Measurements from ENCODE around the gene GPR158.

GPR158 gene

DNA sequence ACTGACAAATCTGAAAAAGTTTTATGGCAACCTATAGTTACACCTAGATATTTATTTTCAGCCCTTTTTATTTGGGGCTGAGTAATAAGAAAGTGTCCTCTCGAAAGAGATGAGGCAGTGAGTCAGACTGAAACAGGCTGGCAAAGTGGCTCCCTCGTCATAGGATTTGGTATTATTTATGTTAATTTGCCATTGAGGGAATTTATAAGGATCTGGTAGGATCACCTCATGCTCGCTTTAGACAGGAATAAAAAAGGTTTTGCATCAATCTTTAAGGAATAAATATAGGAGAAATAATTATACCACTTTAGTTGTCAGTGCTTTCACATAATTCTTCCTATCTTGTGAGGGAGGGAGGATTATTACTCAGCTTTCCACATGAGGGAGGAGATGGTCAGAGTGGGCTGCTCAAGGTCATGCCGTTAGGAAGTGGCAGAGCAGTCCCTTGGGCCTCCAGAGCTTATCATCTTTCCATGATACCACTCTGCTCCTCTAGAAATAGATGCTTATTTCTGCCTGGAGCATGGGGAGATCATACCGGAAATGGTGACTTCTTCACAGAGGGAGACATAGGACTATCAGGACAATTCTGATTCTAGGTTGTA lies 356.8 kb downstream of the GPR158 start:
- no peaks in the 10 kb centered on the region for H3K36me3 ChIP-seq (ENCODE audit: control insufficient read depth in 4 of 4, insufficient read depth in 4 of 4, low read length in 3 of 4)
- H3K27me3 ChIP-seq (replicated peaks in 2 of 5; ENCODE audit: control insufficient read depth in 4 of 5, insufficient read depth in 5 of 5, low read length in 4 of 5), result no peaks in the 10 kb centered on the region
- ChIA-PET POLR2A (no interaction called here), CTCF (no interaction called here)
- no peaks in the 10 kb centered on the region for H3K9me3 ChIP-seq (ENCODE audit: control extremely low read depth in 1 of 5, control insufficient read depth in 4 of 5, insufficient read depth in 2 of 5, low read depth in 1 of 5, low read length in 4 of 5)
- H3K27ac ChIP-seq (ENCODE audit: insufficient read depth in 1 of 2, low read depth in 1 of 2, low read length in 2 of 2, poor library complexity in 1 of 2, severe bottlenecking in 2 of 2), result no peak overlapping the region
- H3K4me3 ChIP-seq (ENCODE audit: control insufficient read depth in 1 of 7, extremely low read depth in 1 of 7, insufficient read depth in 4 of 7, low read depth in 2 of 7, low read length in 6 of 7), result no peak overlapping the region
- H3K4me1 ChIP-seq (ENCODE audit: control extremely low read depth in 1 of 4, control insufficient read depth in 4 of 4, insufficient read depth in 4 of 4, low read length in 3 of 4), result no peaks in the 10 kb centered on the region
- 90% methylated on average over 2 of the region's 5 CpGs for WGBS (ENCODE audit: insufficient coverage)
- no peak for DNase-seq

DNA sequence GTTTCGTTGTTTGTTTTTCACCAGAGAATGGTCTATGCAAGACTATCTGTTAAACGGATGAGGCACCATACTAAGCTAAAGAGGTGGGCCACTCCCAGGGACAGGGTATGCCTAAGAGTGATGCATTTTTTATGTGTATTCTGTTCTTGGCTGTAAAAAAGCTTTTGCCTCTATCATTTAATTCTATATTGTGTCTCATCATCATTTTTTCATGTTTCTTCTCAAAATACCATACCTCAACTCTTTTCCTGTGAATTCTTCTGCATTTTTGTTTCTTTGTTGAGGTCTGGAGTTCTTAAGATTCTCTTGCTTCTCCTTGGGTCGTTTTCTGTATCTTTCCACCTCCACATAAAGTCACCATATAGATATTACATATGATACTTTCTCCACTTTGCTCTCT lies 357.4 kb downstream of the GPR158 start:
- ChIA-PET POLR2A (no interaction called here), CTCF (no interaction called here)
- Histone ChIP-seq H3K27ac (ENCODE audit: insufficient read depth in 1 of 2, low read depth in 1 of 2, low read length in 2 of 2, poor library complexity in 1 of 2, severe bottlenecking in 2 of 2) (no peak overlapping the region), H3K36me3 (ENCODE audit: control insufficient read depth in 4 of 4, insufficient read depth in 4 of 4, low read length in 3 of 4) (no peaks in the 10 kb centered on the region), H3K4me3 (ENCODE audit: control insufficient read depth in 1 of 7, extremely low read depth in 1 of 7, insufficient read depth in 4 of 7, low read depth in 2 of 7, low read length in 6 of 7) (no peak overlapping the region), H3K9me3 (ENCODE audit: control extremely low read depth in 1 of 5, control insufficient read depth in 4 of 5, insufficient read depth in 2 of 5, low read depth in 1 of 5, low read length in 4 of 5) (no peaks in the 10 kb centered on the region), H3K27me3 (replicated peaks in 2 of 5; ENCODE audit: control insufficient read depth in 4 of 5, insufficient read depth in 5 of 5, low read length in 4 of 5) (no peaks in the 10 kb centered on the region), H3K4me1 (ENCODE audit: control extremely low read depth in 1 of 4, control insufficient read depth in 4 of 4, insufficient read depth in 4 of 4, low read length in 3 of 4) (no peaks in the 10 kb centered on the region)
- 74% methylated on average over 3 of the region's 3 CpGs for WGBS (ENCODE audit: insufficient coverage)
- no peak for DNase-seq

DNA sequence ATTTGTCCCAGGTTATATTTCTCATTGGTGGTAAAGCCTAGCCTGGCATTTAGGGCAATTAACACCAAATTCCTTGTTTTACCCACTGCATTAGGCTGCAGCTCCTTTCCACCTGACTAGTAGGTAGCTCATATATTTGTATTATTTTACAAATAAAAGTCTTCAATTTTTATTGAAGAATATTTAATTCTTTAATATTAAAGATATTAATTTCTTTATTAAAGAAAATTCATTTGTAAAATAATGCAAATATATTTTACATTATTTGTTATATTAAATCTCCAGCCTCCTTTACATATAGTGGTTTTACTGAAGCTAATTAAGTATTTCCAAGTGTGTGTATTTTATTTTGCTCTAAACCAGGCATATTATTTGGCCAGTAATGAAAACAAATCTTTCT lies 361.2 kb downstream of the GPR158 start:
- ChIA-PET POLR2A (no interaction called here), CTCF (no interaction called here)
- Histone ChIP-seq H3K4me3 (ENCODE audit: control insufficient read depth in 1 of 7, extremely low read depth in 1 of 7, insufficient read depth in 4 of 7, low read depth in 2 of 7, low read length in 6 of 7) (no peak overlapping the region), H3K27me3 (replicated peaks in 2 of 5; ENCODE audit: control insufficient read depth in 4 of 5, insufficient read depth in 5 of 5, low read length in 4 of 5) (no peaks in the 10 kb centered on the region), H3K36me3 (ENCODE audit: control insufficient read depth in 4 of 4, insufficient read depth in 4 of 4, low read length in 3 of 4) (no peaks in the 10 kb centered on the region), H3K27ac (ENCODE audit: insufficient read depth in 1 of 2, low read depth in 1 of 2, low read length in 2 of 2, poor library complexity in 1 of 2, severe bottlenecking in 2 of 2) (no peak overlapping the region), H3K4me1 (ENCODE audit: control extremely low read depth in 1 of 4, control insufficient read depth in 4 of 4, insufficient read depth in 4 of 4, low read length in 3 of 4) (no peaks in the 10 kb centered on the region), H3K9me3 (ENCODE audit: control extremely low read depth in 1 of 5, control insufficient read depth in 4 of 5, insufficient read depth in 2 of 5, low read depth in 1 of 5, low read length in 4 of 5) (no peaks in the 10 kb centered on the region)
- no peak for DNase-seq

DNA sequence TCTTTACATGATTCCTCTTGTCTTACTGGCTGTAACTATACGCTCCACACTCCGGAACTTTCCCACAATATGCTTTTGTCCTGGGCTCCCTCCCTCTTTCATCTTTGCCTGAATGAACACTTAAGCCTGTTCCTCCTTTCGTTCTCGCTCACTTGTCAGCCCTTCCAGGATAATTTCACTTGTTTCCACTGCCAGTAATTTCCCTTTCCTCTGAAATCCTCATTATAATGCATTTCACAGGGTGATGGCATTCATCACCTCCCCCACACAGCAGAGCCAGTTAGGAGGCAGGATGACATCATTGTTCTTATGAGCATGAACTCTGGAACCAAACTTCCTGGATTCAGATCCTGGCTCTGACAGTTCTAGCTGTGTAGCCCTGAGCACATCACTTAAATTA lies 372.6 kb downstream of the GPR158 start:
- no peak overlapping the region for H3K4me3 ChIP-seq (ENCODE audit: control insufficient read depth in 1 of 7, extremely low read depth in 1 of 7, insufficient read depth in 4 of 7, low read depth in 2 of 7, low read length in 6 of 7)
- no peaks in the 10 kb centered on the region for H3K9me3 ChIP-seq (ENCODE audit: control extremely low read depth in 1 of 5, control insufficient read depth in 4 of 5, insufficient read depth in 2 of 5, low read depth in 1 of 5, low read length in 4 of 5)
- POLR2A ChIA-PET, result no interaction called here
- H3K4me1 ChIP-seq (ENCODE audit: control extremely low read depth in 1 of 4, control insufficient read depth in 4 of 4, insufficient read depth in 4 of 4, low read length in 3 of 4), result no peaks in the 10 kb centered on the region
- no peak for DNase-seq
- whole genome bisulfite sequencing (ENCODE audit: insufficient coverage), result 56% methylated on average over 4 of the region's 4 CpGs
- no peaks in the 10 kb centered on the region for H3K36me3 ChIP-seq (ENCODE audit: control insufficient read depth in 4 of 4, insufficient read depth in 4 of 4, low read length in 3 of 4)
- CTCF ChIA-PET, result no interaction called here
- H3K27ac ChIP-seq (ENCODE audit: insufficient read depth in 1 of 2, low read depth in 1 of 2, low read length in 2 of 2, poor library complexity in 1 of 2, severe bottlenecking in 2 of 2), result no peak overlapping the region
- no peaks in the 10 kb centered on the region for H3K27me3 ChIP-seq (replicated peaks in 2 of 5; ENCODE audit: control insufficient read depth in 4 of 5, insufficient read depth in 5 of 5, low read length in 4 of 5)

DNA sequence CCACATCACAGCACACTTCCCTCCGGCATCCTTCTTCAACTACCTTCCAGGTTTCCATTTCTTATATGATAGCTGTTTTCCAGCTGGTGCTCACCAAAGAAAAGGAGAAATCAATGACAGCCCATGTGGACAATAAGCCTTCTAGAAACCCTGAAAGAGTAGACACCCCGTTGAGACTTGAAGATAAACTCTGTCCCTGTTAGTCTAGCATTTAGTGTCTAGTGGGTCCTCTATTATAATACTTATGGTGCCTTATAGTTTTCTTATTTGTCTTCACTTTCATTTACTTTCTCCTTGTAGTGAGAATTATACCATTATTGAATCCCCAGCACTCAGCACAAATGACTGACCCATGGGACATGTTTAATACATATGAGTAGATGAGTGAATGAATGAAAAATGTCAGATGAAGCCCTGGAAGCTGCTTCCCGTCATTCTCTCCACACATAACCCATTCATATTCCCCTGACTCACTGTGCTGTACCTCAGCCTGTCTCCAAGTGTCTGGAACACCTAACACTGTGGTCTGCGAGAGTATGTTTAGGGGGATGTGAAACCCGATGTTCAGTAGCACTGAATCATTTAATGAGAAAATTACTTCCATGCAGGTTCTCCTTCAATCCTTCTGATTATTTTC lies 377.6 kb downstream of the GPR158 start:
- ChIA-PET CTCF (no interaction called here), POLR2A (no interaction called here)
- DNase-seq, result no peak
- 94% methylated on average over 3 of the region's 5 CpGs for WGBS (ENCODE audit: insufficient coverage)
- no peaks in the 10 kb centered on the region for H3K36me3 ChIP-seq (ENCODE audit: control insufficient read depth in 4 of 4, insufficient read depth in 4 of 4, low read length in 3 of 4)
- H3K27ac ChIP-seq (ENCODE audit: insufficient read depth in 1 of 2, low read depth in 1 of 2, low read length in 2 of 2, poor library complexity in 1 of 2, severe bottlenecking in 2 of 2), result no peak overlapping the region
- no peaks in the 10 kb centered on the region for H3K27me3 ChIP-seq (replicated peaks in 2 of 5; ENCODE audit: control insufficient read depth in 4 of 5, insufficient read depth in 5 of 5, low read length in 4 of 5)
- H3K4me3 ChIP-seq (ENCODE audit: control insufficient read depth in 1 of 7, extremely low read depth in 1 of 7, insufficient read depth in 4 of 7, low read depth in 2 of 7, low read length in 6 of 7), result no peak overlapping the region
- H3K4me1 ChIP-seq (ENCODE audit: control extremely low read depth in 1 of 4, control insufficient read depth in 4 of 4, insufficient read depth in 4 of 4, low read length in 3 of 4), result no peaks in the 10 kb centered on the region
- no peaks in the 10 kb centered on the region for H3K9me3 ChIP-seq (ENCODE audit: control extremely low read depth in 1 of 5, control insufficient read depth in 4 of 5, insufficient read depth in 2 of 5, low read depth in 1 of 5, low read length in 4 of 5)

DNA sequence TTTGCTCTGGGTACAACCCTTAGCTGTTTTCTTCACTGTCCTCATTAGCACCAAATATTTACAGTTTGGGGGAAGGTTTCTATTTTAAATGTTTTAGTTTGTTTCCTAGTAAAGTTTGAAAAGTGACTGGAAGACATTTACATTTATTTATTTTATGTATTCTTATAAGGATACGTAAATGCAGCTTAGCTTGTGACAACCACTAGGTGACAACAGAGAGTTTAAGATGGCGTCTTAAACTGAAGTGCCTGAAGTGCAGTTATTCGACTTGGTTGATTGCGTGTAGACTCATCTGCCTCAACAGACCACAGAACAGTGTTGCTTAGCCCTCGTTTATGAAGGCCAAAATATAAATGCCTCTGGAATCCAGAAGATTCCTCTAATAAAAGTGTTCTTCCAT lies 381.1 kb downstream of the GPR158 start:
- H3K27me3 ChIP-seq (replicated peaks in 2 of 5; ENCODE audit: control insufficient read depth in 4 of 5, insufficient read depth in 5 of 5, low read length in 4 of 5), result no peaks in the 10 kb centered on the region
- H3K4me3 ChIP-seq (ENCODE audit: control insufficient read depth in 1 of 7, extremely low read depth in 1 of 7, insufficient read depth in 4 of 7, low read depth in 2 of 7, low read length in 6 of 7), result no peak overlapping the region
- ChIA-PET POLR2A (no interaction called here), CTCF (no interaction called here)
- no peaks in the 10 kb centered on the region for H3K9me3 ChIP-seq (ENCODE audit: control extremely low read depth in 1 of 5, control insufficient read depth in 4 of 5, insufficient read depth in 2 of 5, low read depth in 1 of 5, low read length in 4 of 5)
- no peak overlapping the region for H3K27ac ChIP-seq (ENCODE audit: insufficient read depth in 1 of 2, low read depth in 1 of 2, low read length in 2 of 2, poor library complexity in 1 of 2, severe bottlenecking in 2 of 2)
- DNase-seq, result no peak
- no peaks in the 10 kb centered on the region for H3K4me1 ChIP-seq (ENCODE audit: control extremely low read depth in 1 of 4, control insufficient read depth in 4 of 4, insufficient read depth in 4 of 4, low read length in 3 of 4)
- no peaks in the 10 kb centered on the region for H3K36me3 ChIP-seq (ENCODE audit: control insufficient read depth in 4 of 4, insufficient read depth in 4 of 4, low read length in 3 of 4)
- 93% methylated on average over 4 of the region's 5 CpGs for WGBS (ENCODE audit: insufficient coverage)

DNA sequence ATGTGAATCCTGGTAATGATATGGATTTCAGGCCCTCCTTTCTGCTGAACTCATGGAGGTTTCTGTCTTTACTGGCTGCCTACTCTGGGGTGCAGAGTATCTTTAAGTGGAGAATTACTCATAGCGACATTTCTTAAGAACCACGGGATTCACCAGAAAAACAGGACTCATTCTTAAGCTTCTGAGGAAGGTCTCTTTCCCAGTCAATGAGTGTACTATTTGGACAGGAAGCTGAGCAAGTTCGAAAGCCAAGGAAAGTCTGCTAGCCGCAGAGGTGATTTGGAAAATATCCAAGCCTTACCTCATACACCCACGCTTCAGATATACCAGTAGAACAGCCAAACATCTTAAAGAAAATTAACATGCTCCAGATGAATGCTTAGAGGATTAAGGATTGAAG lies 381.7 kb downstream of the GPR158 start:
- Histone ChIP-seq H3K36me3 (ENCODE audit: control insufficient read depth in 4 of 4, insufficient read depth in 4 of 4, low read length in 3 of 4) (no peaks in the 10 kb centered on the region), H3K27ac (ENCODE audit: insufficient read depth in 1 of 2, low read depth in 1 of 2, low read length in 2 of 2, poor library complexity in 1 of 2, severe bottlenecking in 2 of 2) (no peak overlapping the region), H3K27me3 (replicated peaks in 2 of 5; ENCODE audit: control insufficient read depth in 4 of 5, insufficient read depth in 5 of 5, low read length in 4 of 5) (no peaks in the 10 kb centered on the region), H3K4me3 (ENCODE audit: control insufficient read depth in 1 of 7, extremely low read depth in 1 of 7, insufficient read depth in 4 of 7, low read depth in 2 of 7, low read length in 6 of 7) (no peak overlapping the region), H3K9me3 (ENCODE audit: control extremely low read depth in 1 of 5, control insufficient read depth in 4 of 5, insufficient read depth in 2 of 5, low read depth in 1 of 5, low read length in 4 of 5) (no peaks in the 10 kb centered on the region), H3K4me1 (ENCODE audit: control extremely low read depth in 1 of 4, control insufficient read depth in 4 of 4, insufficient read depth in 4 of 4, low read length in 3 of 4) (no peaks in the 10 kb centered on the region)
- ChIA-PET POLR2A (no interaction called here), CTCF (no interaction called here)
- 90% methylated on average over 2 of the region's 5 CpGs for WGBS (ENCODE audit: insufficient coverage)
- DNase-seq, result no peak

Data from common myeloid progenitor, CD34-positive (primary cell).